Subcutaneous abdominal adipose tissue (tissue), 5 donors: ENCODE measurements around the gene MANSC4.

Experiments
- H3K27ac ChIP-seq: one replicate; pipeline ENCODE4 v1.7.0; 2013; ENCODE audit warnings: low read depth, mild to moderate bottlenecking, inconsistent platforms, low read length, moderate library complexity
- H3K27me3 ChIP-seq, 5 donors: one replicate each; pipeline ENCODE4 v1.7.0; 2013; ENCODE audit warnings: low read length in 5 of 5, inconsistent platforms in 1 of 5; ENCODE audit not compliant: control insufficient read depth in 5 of 5, insufficient read depth in 4 of 5
- H3K36me3 ChIP-seq, 5 donors: one replicate each; pipeline ENCODE4 v1.7.0; 2013; ENCODE audit warnings: low read length in 5 of 5; ENCODE audit not compliant: control insufficient read depth in 5 of 5, insufficient read depth in 5 of 5
- H3K4me1 ChIP-seq, 5 donors: one replicate each; pipeline ENCODE4 v1.7.0; 2013; ENCODE audit warnings: low read length in 5 of 5, mild to moderate bottlenecking in 3 of 5, moderate library complexity in 1 of 5; ENCODE audit not compliant: control insufficient read depth in 5 of 5, insufficient read depth in 5 of 5
- H3K4me3 ChIP-seq, 5 donors: one replicate each; pipeline ENCODE4 v1.7.0; 2013; ENCODE audit warnings: low read length in 5 of 5, low read depth in 1 of 5
- H3K9ac ChIP-seq, 5 donors: one replicate each; pipeline ENCODE4 v1.7.0; 2013; ENCODE audit warnings: low read length in 5 of 5, mild to moderate bottlenecking in 4 of 5, moderate library complexity in 3 of 5
- H3K9me3 ChIP-seq, 5 donors: one replicate each; pipeline ENCODE4 v1.7.0; 2013; ENCODE audit warnings: low read length in 5 of 5; ENCODE audit not compliant: control insufficient read depth in 5 of 5
- donor health status: healthy.
- donor health status: healthy.
- donor health status: healthy.
- donor health status: healthy.
- donor health status: healthy.

The MANSC4 gene

DNA sequence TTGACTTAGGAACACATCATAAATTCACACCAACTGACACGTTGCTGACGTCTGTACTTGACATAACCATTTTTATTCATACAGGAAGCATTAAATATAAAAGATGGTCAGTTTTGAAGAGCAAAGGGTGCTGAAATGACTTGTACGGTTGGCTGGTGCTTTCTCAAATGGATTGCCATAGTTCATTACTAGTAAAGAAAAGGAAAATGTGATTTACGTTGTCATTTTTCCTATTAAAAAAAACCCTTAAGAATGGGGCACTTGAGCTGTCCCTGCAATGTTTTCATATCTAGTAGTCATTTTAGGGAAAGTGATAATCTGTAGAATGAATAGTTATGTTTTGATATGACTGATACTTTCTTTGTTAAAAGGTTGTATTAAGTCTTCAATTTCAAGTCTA lies 22.5 kb upstream of the MANSC4 start:
- no peak overlapping the region for H3K27ac ChIP-seq
- no peaks in the 10 kb centered on the region for H3K4me1 ChIP-seq
- H3K27me3 ChIP-seq: no peaks in the 10 kb centered on the region
- no peak overlapping the region for H3K4me3 ChIP-seq
- H3K36me3 ChIP-seq: peaks cover 11 to 31% (median 13%) of the 10 kb centered on the region in 5 donors
- no peak overlapping the region for H3K9ac ChIP-seq
- no peaks in the 10 kb centered on the region for H3K9me3 ChIP-seq

DNA sequence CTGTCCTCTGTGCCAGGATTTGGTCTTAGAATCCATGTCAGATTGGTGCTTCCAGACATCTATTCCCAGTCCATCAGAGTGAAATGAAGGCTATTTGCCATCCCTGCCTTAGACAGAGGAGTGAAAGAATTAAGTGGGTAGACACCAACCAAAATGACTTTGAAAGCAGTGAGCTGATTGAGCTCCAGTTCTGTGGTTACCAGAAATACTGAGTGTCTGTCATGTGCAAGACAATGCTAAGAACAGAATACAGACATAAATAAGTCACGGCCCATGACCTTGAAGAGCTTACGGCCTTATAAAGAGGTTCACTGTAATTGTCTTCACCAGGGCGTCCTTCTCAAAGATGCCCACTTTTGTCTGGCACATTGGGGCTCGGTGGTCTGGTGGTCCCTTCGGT lies 21.6 kb upstream of the MANSC4 start:
- H3K4me3 ChIP-seq: no peak overlapping the region
- H3K27ac ChIP-seq: no peak overlapping the region
- peaks cover 16 to 40% (median 18%) of the 10 kb centered on the region in 5 donors for H3K36me3 ChIP-seq
- no peaks in the 10 kb centered on the region for H3K9me3 ChIP-seq
- H3K9ac ChIP-seq: no peak overlapping the region
- H3K27me3 ChIP-seq: no peaks in the 10 kb centered on the region
- no peaks in the 10 kb centered on the region for H3K4me1 ChIP-seq

DNA sequence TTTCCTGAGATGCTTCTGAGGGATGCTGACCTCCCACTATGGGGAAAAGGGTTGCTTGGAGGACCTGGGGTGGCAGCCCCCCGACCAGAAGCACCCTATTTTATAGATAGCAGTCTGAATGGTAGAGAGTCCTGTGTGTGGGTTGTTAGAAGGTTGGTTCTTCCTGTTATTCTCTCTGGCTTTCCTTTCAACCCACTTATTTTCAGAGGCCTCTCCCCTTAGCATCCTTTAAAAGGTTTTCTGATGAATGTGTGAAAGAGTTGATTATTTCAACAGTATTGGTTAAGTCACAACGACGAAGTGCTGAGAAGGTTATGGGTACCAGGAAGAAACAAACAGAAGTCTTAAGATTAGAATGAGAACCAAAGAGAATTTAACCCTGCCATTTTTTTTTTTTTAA lies 20.8 kb upstream of the MANSC4 start:
- Histone ChIP-seq H3K4me1 (no peaks in the 10 kb centered on the region), H3K27ac (no peak overlapping the region), H3K9ac (no peak overlapping the region), H3K27me3 (no peaks in the 10 kb centered on the region), H3K9me3 (no peaks in the 10 kb centered on the region), H3K4me3 (no peak overlapping the region), H3K36me3 (peaks cover 16 to 45% (median 19%) of the 10 kb centered on the region in 5 donors)

DNA sequence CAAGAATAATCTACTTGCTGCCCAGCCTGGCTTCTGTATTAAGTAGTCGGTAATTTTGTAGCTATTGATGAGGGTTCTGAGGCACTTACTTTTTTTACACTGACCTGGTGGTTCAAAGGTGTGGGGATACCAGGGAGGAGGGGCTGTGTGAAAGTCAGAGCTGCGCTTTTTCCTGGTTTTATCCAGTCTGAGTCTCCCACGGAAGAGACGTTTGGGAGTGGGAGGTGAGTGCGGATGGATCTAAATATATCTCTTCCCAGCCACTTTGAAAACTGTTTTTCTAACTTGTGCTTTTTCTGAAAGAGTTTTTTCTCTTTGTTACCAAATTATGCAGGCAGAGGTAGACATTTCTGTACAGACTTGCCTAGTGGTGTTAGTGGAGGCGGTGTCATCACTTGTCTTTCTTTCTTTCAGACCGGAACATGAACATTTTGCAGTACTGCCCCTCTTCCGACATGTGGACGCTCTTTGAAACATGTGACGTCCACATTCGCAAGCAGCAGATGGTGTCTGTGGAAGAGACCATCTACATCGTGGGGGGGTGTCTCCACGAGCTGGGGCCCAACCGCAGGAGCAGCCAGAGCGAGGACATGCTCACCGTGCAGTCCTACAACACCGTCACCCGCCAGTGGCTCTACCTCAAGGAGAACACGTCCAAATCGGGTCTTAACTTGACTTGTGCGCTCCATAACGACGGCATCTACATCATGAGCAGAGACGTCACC lies 17.4 kb upstream of the MANSC4 start:
- Histone ChIP-seq H3K27me3 (no peaks in the 10 kb centered on the region), H3K4me1 (no peaks in the 10 kb centered on the region), H3K27ac (no peak overlapping the region), H3K36me3 (peaks cover 21 to 74% (median 41%) of the 10 kb centered on the region in 5 donors), H3K9me3 (no peaks in the 10 kb centered on the region), H3K9ac (no peak overlapping the region), H3K4me3 (no peak overlapping the region)

DNA sequence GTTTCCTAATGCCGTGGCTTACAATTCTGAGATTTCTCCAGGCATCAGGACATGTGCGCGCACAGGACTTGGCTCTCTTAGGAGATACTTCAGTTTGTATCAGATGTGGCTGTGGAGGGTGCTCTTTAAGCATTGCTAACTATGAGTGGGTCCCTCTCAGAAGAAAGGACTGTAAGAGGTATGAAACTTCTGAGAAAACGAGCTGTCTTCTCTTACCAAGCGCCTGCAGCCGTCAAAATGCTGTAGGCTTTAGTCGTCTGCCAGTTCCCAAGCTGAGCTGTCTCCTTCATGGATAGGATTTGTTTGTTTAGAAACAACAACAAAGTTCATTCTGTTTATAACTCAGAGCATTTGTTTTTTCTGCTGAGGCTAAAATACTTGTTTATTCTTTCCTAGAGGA lies 16.1 kb upstream of the MANSC4 start:
- no peaks in the 10 kb centered on the region for H3K9me3 ChIP-seq
- H3K9ac ChIP-seq: no peak overlapping the region
- no peaks in the 10 kb centered on the region for H3K27me3 ChIP-seq
- H3K4me1 ChIP-seq: no peaks in the 10 kb centered on the region
- no peak overlapping the region for H3K27ac ChIP-seq
- no peak overlapping the region for H3K4me3 ChIP-seq
- H3K36me3 ChIP-seq: peaks cover 21 to 81% (median 50%) of the 10 kb centered on the region in 5 donors

DNA sequence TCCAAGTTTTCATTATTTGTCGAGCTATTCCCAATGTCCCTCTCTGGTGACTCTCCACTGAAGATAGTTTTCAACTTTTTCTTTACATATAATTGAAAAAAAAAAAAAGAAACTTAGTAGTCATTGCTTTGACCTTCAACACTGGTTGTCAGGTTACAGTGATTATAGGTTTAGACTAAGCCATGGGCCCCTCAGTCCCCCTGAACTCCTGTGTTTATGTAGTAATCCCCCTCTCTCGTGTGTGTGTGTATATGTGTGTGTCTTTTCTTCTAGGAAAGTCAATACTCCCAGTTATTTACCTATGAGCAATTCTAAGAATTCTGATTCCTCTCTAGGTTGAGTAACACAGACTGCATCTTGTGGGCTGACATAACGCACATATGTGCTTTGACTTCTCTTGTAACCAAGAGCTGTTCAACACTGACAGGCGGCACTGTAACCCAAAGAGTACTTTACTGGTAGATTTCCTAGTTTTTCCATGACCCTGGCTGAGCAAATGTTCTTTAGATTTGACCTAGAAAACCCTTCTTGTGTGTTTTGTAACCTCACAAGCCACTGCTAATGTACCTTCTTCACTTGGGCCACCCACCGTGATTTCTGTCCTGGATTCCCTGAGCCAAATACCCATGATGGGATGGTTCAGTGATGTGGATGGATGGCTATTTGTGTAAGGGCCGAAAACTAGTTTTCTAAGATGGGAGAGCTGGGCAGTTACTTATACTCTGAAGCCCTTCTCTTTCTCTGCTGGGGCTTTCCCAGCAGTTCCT lies 15.0 kb upstream of the MANSC4 start:
- H3K9ac ChIP-seq: no peak overlapping the region
- no peak overlapping the region for H3K27ac ChIP-seq
- H3K4me3 ChIP-seq: no peak overlapping the region
- H3K36me3 ChIP-seq: peaks cover 21 to 77% (median 50%) of the 10 kb centered on the region in 5 donors
- H3K27me3 ChIP-seq: no peaks in the 10 kb centered on the region
- H3K4me1 ChIP-seq: no peaks in the 10 kb centered on the region
- H3K9me3 ChIP-seq: no peaks in the 10 kb centered on the region

- H3K9ac ChIP-seq: no peak overlapping the region
- peaks cover 7 to 42% (median 30%) of the 10 kb centered on the region in 5 donors for H3K36me3 ChIP-seq
- H3K4me3 ChIP-seq: no peak overlapping the region
- H3K27me3 ChIP-seq: no peaks in the 10 kb centered on the region
- no peaks in the 10 kb centered on the region for H3K4me1 ChIP-seq
- no peak overlapping the region for H3K27ac ChIP-seq
- H3K9me3 ChIP-seq: no peaks in the 10 kb centered on the region
These were observed 10.1 kb upstream of the MANSC4 start for GRCh38 chr12:27790179-27790578.

GRCh38 chr12:27787559-27787958 lies 7.5 kb upstream of the MANSC4 start:
- H3K27ac ChIP-seq: no peak overlapping the region
- H3K9ac ChIP-seq: no peak overlapping the region
- H3K36me3 ChIP-seq: peaks cover 3 to 19% (median 9%) of the 10 kb centered on the region in 5 donors
- H3K4me3 ChIP-seq: no peak overlapping the region
- no peaks in the 10 kb centered on the region for H3K9me3 ChIP-seq
- peaks cover 0 to under 1% (median 0%) of the 10 kb centered on the region in 5 donors for H3K4me1 ChIP-seq
- H3K27me3 ChIP-seq: no peaks in the 10 kb centered on the region

GRCh38 chr12:27785882-27786570 lies 6.0 kb upstream of the MANSC4 start:
- Histone ChIP-seq H3K4me1 (peaks cover 0 to 12% (median 5%) of the 10 kb centered on the region in 5 donors), H3K27me3 (no peaks in the 10 kb centered on the region)

GRCh38 chr12:27782481-27782880 lies 2.4 kb upstream of the MANSC4 start:
- Histone ChIP-seq H3K4me3 (no peak overlapping the region), H3K4me1 (peaks cover 5 to 25% (median 20%) of the 10 kb centered on the region in 5 donors), H3K9ac (no peak overlapping the region)

More at GRCh38 chr12:27785882-27786570, 6.0 kb upstream of the MANSC4 start:
- H3K27ac ChIP-seq: no peak overlapping the region
- H3K4me3 ChIP-seq: no peak overlapping the region
- no peak overlapping the region for H3K9ac ChIP-seq
- H3K9me3 ChIP-seq: no peaks in the 10 kb centered on the region
- H3K36me3 ChIP-seq: peaks cover 0 to 6% (median under 1%) of the 10 kb centered on the region in 5 donors

More at GRCh38 chr12:27782481-27782880, 2.4 kb upstream of the MANSC4 start:
- Histone ChIP-seq H3K36me3 (no peaks in the 10 kb centered on the region), H3K27ac (no peak overlapping the region), H3K9me3 (no peaks in the 10 kb centered on the region), H3K27me3 (no peaks in the 10 kb centered on the region)
